IPS-NIHi7 (cell line): Measurements from ENCODE around the gene VSIG10.
A peak's percentile ranks its signal among the peaks of the same experiment; 100 is the strongest.
"Not testable (repeated sequence)": the region's sequence is repeated elsewhere in the genome, so short reads cannot be mapped to it uniquely, and the experiment has no call there.

Experiments used
- DNase-seq: peaks from one replicate; pipeline ENCODE4 v3.0.0; 2012; ENCODE audit warnings: mixed read lengths; ENCODE audit errors: extremely low spot score

The VSIG10 gene

DNA sequence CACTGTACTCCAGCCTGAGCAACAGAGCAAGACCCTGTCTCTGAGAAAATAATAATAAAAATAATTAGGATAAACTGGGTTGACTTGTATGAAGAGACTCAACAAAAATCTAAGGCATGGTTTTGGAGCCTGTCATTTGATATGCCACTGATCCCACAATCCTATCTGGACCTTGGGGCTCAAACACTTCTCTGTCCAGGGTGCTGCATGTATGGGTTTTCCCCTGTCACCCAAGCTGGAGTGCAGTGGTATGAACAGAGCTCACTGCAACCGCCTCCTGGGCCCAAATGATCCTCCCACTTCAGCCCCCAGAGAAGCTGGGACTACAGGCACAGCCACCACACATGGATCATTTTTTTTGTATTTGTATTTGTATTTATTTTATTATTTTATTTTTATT is 5.3 kb upstream of the VSIG10 start:
- DNase-seq, result no peak

- no peak for DNase-seq
These were observed 3.9 kb upstream of the VSIG10 start for GRCh38 chr12:118107694-118108093.

DNA sequence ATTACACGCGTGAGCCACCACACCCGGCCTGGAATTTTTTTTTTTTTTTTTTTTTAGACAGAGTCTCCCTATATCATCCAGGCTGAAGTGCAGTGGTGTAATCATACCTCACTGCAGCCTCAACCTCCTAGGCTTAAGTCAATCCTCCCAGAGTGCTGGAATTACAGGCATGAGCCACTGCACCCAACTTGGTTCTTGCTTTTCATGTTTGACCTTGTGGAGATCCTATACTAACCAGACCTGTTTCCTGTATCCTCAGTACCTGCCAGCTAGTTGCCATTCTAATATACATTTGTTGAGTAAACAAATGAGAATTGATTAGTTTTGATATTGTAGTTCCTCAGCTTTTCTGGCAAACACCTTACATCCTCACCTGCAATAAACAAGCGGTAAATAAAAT is 3.2 kb upstream of the VSIG10 start:
- DNase-seq, result no peak

GRCh38 chr12:118103201-118103600 is 610 bp downstream of the VSIG10 start:
- peak; percentile 35 for DNase-seq

- peak; percentile 30 for DNase-seq
These were observed 1.2 kb downstream of the VSIG10 start for GRCh38 chr12:118102609-118103008.

DNA sequence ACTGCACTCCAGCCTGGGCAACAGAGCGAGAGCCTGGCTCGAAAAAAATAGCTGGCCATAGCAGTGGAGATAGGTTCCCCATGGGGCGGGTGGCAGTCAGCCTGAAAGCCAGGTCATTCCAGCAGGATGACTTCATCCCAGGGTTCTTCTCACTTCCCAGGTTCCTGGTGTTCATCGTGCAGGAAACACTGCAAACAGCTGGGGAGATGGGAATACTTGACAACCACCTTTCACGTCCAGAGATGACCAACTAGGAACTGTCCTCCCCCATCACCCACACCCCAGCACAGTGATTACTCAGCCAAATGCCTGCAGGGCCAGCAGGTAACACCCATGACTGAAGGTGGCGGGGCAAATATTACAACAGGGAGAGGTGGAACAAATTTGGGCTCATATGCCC is 1.7 kb downstream of the VSIG10 start:
- peak; percentile 57 for DNase-seq

DNA sequence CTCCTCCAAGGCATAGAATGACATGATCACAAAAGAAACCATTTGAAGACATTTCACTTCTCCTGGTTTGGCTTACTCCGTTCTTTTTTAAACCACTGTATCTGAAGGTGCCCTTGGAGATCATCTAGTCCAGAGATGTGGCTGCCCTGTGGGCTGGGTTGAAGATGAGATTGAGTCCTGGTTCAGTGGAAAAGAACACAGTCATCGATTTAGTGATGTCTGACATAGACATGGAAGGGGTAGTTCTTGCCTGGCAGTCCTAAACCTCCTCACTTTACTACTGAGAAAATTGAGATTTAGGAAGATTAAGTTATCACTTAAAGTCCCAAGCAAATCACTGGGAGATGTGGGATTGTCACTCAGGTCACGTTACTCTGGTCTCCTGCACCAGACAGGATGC is 2.8 kb downstream of the VSIG10 start:
- no peak for DNase-seq

GRCh38 chr12:118098911-118099671 is 4.7 kb downstream of the VSIG10 start:
- DNase-seq, result no peak

DNA sequence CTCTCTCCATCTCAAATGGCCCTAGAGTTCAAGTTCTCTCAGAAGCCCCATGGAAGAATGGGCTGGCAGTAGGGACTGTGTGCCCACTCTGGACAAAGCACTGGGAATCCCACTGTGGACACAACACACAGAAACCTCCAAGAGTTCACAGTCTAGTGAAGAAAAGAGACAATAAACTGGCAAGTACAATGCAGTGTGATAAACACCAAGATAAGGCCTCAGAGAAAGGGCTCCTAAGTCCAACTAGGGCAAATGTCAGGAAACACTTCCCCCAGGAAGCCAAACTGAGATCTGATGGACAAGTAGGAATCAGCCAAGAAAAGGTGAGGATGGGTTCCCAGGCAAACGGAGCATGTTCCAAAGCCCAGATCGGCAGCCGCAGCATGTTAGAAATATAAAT is 5.4 kb downstream of the VSIG10 start:
- no peak for DNase-seq

- no peak for DNase-seq
These were observed 9.8 kb downstream of the VSIG10 start for GRCh38 chr12:118094039-118094438.

- no peak for DNase-seq
These were observed 14.0 kb downstream of the VSIG10 start for GRCh38 chr12:118089782-118090181.

- no peak for DNase-seq
These were observed 21.6 kb downstream of the VSIG10 start for GRCh38 chr12:118082161-118082560.

- not testable (repeated sequence) for DNase-seq
These were observed 22.3 kb downstream of the VSIG10 start for GRCh38 chr12:118081521-118081920.

GRCh38 chr12:118073768-118074167 is 30.0 kb downstream of the VSIG10 start:
- no peak for DNase-seq

DNA sequence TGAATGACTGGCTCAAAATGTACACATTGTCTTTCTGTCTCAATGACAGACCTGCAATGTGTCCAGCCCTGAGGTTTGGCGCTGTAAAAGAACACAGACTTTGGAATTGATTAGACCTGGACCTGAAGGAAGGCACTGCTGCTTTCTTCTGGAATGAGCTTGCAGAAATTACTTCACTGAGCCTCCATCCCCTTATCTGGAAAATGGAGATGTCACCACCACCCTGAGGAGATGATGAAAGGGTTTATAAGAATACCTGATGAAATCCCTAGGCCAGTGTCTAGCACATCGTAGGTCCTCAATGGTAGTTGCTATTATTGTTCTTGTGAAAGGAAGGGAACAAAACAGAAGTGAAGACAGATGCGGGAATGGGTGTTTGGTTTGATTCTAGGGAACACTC is 33.2 kb downstream of the VSIG10 start:
- no peak for DNase-seq

DNA sequence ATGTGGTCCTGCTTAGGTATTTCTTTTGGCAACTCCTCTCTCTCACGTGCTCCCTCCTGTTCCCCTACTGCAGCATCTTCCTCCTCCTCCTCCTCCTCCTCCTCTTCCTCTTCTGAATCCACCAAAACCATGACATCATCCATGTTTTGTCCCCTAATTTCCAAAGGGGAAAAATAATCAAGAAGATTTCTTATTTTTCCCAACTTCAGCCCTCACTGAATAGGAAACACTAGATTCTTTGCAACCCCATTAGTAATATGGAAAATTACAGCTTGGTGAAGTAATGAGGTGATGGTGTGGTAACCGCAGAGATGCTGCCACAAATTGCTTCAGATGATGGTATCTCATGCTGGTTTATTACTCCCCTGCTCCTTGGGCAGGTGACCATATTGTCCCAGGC is 35.4 kb downstream of the VSIG10 start:
- DNase-seq, result no peak

- DNase-seq, result no peak
These were observed 38.4 kb downstream of the VSIG10 start for GRCh38 chr12:118065380-118065779.

- peak; percentile 39 for DNase-seq
These were observed 39.2 kb downstream of the VSIG10 start for GRCh38 chr12:118064608-118065007.

- DNase-seq, result no peak
These were observed 40.0 kb downstream of the VSIG10 start for GRCh38 chr12:118063576-118064391.

DNA sequence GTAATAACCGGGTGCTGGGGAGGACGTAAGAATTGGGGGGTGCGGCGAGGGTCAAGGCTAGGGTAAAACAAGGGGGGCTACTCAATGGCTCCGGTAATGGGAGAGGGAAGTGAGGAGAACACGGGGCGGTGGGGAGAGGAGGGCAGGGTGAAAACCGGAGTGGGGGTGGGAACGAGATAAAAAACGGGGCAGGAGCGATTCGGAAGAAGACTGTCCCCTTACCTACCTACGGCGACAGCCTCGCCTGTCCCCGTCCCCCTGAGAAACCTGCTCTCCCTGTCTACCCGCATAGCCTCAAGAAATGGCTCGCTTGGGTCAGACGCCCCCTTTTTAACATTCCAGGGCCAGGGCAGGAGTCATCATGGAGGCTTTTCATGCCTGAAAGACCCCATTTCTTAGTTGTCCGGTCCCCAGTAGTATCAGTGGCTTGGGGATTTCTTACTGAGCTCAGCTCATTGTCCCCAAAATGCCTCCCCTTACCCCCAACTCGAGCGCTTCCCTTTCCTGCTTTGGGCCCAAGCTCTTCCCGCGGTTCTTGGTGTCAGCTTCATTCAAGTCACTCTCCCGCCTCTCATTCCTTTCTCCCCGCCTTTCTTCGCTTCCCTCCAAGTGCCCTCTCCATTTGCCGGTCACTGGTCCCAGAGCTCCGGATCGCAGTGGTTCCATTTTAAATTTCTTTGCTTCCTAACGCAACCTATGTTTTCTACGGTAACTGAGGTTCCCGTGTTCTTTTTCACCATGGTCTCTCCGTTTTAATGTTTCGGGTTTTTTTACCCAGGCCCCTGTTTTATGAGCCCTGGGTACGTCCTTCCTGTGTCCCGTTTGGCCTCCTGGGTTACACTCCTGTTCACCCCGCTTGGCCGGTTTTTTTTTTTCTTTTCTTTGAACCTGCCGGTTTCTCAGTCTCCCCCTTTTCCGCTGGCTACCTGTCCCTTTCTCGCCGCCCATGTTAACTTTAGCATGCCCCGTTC is 41.7 kb downstream of the VSIG10 start:
- peak; percentile 65 for DNase-seq

DNA sequence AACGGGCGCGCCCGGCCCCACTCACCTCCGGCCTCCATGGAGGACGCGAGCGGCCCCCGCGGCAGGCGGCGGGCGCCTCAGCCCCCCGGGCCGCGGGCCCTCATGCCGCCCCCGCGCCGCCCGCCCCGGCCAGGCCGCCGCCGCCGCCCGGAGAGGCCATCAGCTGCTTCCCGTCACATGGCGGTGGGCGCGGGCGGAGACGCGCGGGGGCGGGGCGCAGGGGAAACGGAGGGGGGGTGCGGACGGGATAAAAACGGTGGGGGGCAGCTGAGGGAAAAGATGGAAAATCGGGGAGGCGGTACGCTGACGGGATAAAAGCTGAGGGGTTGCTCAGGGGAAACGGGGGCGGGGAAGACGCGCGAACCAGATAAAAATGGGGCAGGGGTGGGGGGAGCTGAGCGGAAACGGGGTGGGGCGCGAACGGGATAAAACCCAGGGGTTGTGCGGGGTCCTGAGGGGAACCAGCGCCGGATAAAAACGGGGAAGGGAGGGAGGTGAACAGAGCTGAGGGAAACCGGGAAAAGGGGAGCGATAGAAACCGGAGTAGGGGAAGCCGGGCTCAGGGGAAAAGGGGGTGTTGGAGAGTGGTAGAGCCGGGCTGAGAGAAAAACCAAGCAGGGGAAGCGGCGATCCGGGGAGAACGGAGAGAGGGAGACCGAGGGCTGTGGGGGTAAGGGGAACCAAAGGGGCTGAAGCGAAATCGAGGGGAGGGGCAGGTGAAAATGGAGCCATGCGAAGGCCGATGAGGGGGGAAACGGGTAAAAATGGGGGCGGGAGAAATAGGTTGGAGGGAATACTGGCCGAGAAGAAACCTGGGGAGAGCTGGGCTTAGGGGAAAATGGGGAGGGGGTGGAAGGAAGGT is 42.6 kb downstream of the VSIG10 start, which contains the start of gene WSB2:
Gene WSB2, minus strand, starts transcription at position 169 of the 862 bp plus-strand sequence. Its CDS starts 131 bp downstream, at position 38.
- peak; percentile 79 for DNase-seq
